Choroid plexus epithelial cell (primary cell): ENCODE data around the gene ACTL7A.

ENCODE experiments used
- DNase-seq: peaks from one replicate; pipeline ENCODE4 v3.0.0-alpha.2; 2010; ENCODE audit warnings: low read depth
- H3K4me3 ChIP-seq: 2 replicates; pipeline ENCODE4 v1.5.1; 2011; ENCODE audit warnings: low read depth, mild to moderate bottlenecking, control low read depth, low read length, moderate library complexity
- CTCF ChIP-seq: conservative IDR thresholded peaks from 2 replicates; pipeline ENCODE4 v1.5.1; 2011; ENCODE audit warnings: low read depth, mild to moderate bottlenecking, control low read depth, inconsistent platforms, low read length, moderate library complexity

The ACTL7A gene

DNA sequence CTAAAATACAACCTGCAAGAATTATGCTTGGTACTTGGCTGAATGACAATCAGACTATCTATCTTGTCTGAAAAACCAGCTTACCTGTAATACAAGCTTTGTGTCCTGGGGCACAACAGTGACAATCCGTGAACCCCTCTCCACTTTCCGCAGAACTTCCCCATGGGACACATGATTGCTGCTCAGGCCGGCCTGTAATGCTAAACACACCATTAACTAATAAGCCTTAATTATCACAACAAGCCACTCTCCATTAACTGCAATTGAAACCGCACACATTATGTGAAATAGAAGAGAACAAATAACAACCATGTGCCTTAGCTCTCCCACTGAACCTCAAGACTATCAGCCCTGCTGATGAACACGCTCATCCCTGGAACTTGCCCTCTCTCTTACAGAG, 38.1 kb downstream of the ACTL7A start:
- no peak overlapping the region for H3K4me3 ChIP-seq
- no peak for DNase-seq
- TF ChIP-seq CTCF = no peak

DNA sequence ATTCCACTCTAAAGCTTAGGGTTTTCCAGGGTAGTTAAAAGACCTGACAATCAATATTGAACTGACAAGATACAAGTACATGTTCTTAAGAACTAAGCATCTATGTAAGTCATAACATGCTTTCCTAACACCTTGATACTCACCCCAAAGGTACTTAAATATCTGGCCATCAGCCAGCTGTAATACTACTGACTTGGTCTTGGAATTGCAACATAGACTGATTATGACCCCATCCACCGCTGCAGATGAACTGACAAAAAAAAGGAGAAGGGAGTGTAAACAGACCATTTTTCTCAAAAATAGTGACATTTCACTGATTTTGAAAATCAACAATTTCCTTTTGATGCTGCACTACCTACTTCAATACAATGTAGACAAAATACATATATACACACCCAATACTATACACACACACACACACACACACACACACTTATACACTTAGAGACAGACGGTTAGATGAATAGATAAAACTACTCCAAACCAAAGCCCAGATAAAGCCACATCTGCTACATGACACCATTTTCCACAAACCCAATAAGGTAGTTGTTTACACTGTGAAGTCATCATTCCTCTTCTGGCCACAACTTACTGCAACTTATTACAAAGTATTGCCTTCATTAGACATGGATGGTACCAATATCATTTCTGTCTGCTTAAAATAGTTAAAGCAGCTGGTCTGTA, 41.5 kb downstream of the ACTL7A start:
- peak; percentile 40 for DNase-seq
- no peak for TF ChIP-seq CTCF
- no peak overlapping the region for H3K4me3 ChIP-seq

GRCh38 chr9:108904161-108904560, 42.1 kb downstream of the ACTL7A start:
- DNase-seq = no peak
- no peak overlapping the region for H3K4me3 ChIP-seq
- TF ChIP-seq CTCF = no peak

DNA sequence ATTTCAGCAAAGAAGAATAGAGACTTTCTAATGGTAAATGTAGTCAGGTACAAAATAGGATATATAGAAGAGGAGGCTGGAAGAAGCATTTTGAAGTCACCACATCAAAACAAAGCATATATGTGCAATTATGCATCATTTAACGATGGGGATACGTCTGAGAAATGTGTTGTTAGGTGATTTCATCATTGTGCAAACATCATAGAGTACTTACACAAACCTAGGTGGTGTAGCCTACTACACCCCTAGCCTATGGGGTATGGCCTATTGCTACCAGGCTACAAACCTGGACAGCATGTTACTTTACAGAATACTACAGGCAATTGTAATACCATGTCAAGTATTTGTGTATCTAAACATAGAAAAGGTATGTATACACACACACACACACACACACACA, 43.4 kb downstream of the ACTL7A start:
- TF ChIP-seq CTCF = no peak
- DNase-seq = no peak
- H3K4me3 ChIP-seq = no peak overlapping the region

- no peak for TF ChIP-seq CTCF
- no peak overlapping the region for H3K4me3 ChIP-seq
- DNase-seq = no peak
Observed at GRCh38 chr9:108910402-108910801, 48.3 kb downstream of the ACTL7A start.

DNA sequence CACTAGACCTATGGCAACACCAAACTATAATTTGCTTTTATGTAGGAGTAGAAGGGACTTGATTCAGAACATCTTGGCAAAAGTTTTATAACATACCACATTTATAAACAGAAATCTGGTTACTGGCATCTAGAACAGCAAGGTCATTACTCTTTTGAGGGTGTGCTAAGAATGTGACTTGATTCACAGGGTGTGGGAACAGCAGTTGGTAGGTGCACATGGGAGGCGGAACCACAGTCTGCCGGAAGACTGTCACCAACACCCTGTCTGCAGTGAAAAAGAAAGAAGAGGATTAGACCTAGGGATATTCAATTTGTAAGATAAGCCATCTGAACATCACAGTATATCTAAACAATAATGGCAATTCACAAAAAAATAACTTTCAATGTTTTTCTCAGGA, 48.8 kb downstream of the ACTL7A start:
- no peak overlapping the region for H3K4me3 ChIP-seq
- no peak for TF ChIP-seq CTCF
- no peak for DNase-seq

DNA sequence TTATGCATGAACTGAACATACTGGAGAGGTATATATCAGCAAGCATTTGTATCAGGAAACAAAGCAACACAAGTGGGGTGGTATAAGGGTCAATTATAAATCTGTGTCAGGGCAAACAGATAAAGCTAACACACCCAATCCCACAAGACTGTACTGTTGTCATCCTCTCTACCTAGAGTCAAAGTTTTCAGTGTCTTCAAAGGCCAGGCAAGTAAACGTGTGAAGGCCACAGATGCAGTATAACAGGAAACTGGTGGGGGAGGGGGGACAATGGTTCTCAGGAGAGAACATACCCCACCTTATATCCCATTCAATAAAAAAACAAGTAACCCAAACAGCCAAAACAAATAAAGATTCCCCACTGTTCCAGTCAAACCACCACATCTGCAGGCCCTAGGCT, 49.8 kb downstream of the ACTL7A start:
- H3K4me3 ChIP-seq = no peak overlapping the region
- no peak for TF ChIP-seq CTCF
- DNase-seq = no peak
